Subcutaneous adipose tissue (tissue), 4 donors: ENCODE data around the gene KCNG1. TPM values are rescaled to one million over a fixed set of nuclear protein-coding genes. Genes with fewer than 3 reads are reported as not detected.

Experiments used
- CTCF ChIP-seq: fragments of 450-650 bp; IDR thresholded peaks from one replicate; pipeline ENCODE4 v1.5.1; 2016; ENCODE audit warnings: low read depth, mild to moderate bottlenecking, control low read depth, antibody characterized with exemption, moderate library complexity
- total RNA-seq, 4 donors: library from RNA; depleted of rRNA; stranded (reverse); fragments of >200 nt; gene quantifications; one replicate each; pipeline ENCODE4 v1.1.0, GENCODE V29; 2016

The KCNG1 gene
- total RNA-seq, 4 donors from 2014 or later, result 0.34 TPM; not detected in 3

- TF ChIP-seq CTCF, result no peak
Measured at GRCh38 chr20:51044796-51045195, 21.9 kb upstream of the KCNG1 start.

- no peak for TF ChIP-seq CTCF
Measured at GRCh38 chr20:51043811-51044210, 20.9 kb upstream of the KCNG1 start.

GRCh38 chr20:51042657-51043247 lies 19.8 kb upstream of the KCNG1 start:
- TF ChIP-seq CTCF, result no peak

GRCh38 chr20:51042064-51042463 lies 19.2 kb upstream of the KCNG1 start:
- TF ChIP-seq CTCF, result no peak

GRCh38 chr20:51037532-51038115 lies 14.7 kb upstream of the KCNG1 start:
- TF ChIP-seq CTCF, result no peak

- TF ChIP-seq CTCF, result no peak
Measured at GRCh38 chr20:51036827-51037531, 14.1 kb upstream of the KCNG1 start.

GRCh38 chr20:51036226-51036625 lies 13.3 kb upstream of the KCNG1 start:
- TF ChIP-seq CTCF, result no peak
